PC-9 (cell line): Measurements from ENCODE around the gene NOC2L.

Source experiments
- CTCF ChIP-seq: fragments of 200-600 bp; sonication (generic); conservative IDR thresholded peaks from 2 replicates; pipeline ENCODE4 v1.6.1; 2017; ENCODE audit warnings: mixed run types, antibody characterized with exemption, mild to moderate bottlenecking, moderate library complexity
- EZH2 ChIP-seq: fragments of 200-600 bp; sonication (generic); IDR thresholded peaks from 2 replicates; pipeline ENCODE4 v1.8.0; 2017; ENCODE audit warnings: antibody characterized with exemption, low read depth

GRCh38 chr1:927748-928147 is 31.3 kb downstream of the NOC2L start:
- TF ChIP-seq CTCF (no peak), EZH2 (no peak)
